GM12892 (cell line): ENCODE data around the gene PPM1H.

ENCODE experiments used
- POLR2AphosphoS5 ChIP-seq: IDR thresholded peaks from 2 replicates; pipeline ENCODE4 v1.6.1; 2011; ENCODE audit warnings: low read depth, low read length, control low read depth
- TAF1 ChIP-seq: IDR thresholded peaks from 2 replicates; pipeline ENCODE4 v1.6.1; 2011; ENCODE audit warnings: low read depth, mild to moderate bottlenecking, control low read depth, low read length, borderline replicate concordance

- TF ChIP-seq POLR2AphosphoS5 = no peak
- TF ChIP-seq TAF1 = no peak
Observed at GRCh38 chr12:62803756-62804155, 131.2 kb downstream of the PPM1H start.
